HUES48 (cell line): ENCODE measurements around the gene CEBPA.

Experiments
- H3K27ac ChIP-seq: one replicate; pipeline ENCODE4 v1.7.0; 2013; ENCODE audit warnings: low read depth, low read length, inconsistent platforms
- H3K27me3 ChIP-seq: 2 replicates; pipeline ENCODE4 v1.6.1; 2013; ENCODE audit warnings: mild to moderate bottlenecking, low read length; ENCODE audit not compliant: control insufficient read depth, insufficient read depth
- H3K36me3 ChIP-seq: 2 replicates; pipeline ENCODE4 v1.6.1; 2013; ENCODE audit warnings: low read length; ENCODE audit not compliant: control insufficient read depth, insufficient read depth
- H3K4me1 ChIP-seq: 2 replicates; pipeline ENCODE4 v1.6.1; 2013; ENCODE audit warnings: mild to moderate bottlenecking, low read length; ENCODE audit not compliant: control insufficient read depth, insufficient read depth
- H3K4me3 ChIP-seq: 2 replicates; pipeline ENCODE4 v1.5.1; 2013; ENCODE audit warnings: mild to moderate bottlenecking, low read depth, low read length
- H3K9ac ChIP-seq: 2 replicates; pipeline ENCODE4 v1.6.1; 2013; ENCODE audit warnings: mild to moderate bottlenecking, low read depth, low read length, moderate library complexity
- H3K9me3 ChIP-seq: 2 replicates; pipeline ENCODE4 v1.6.1; 2013; ENCODE audit warnings: low read length; ENCODE audit not compliant: control insufficient read depth, insufficient read depth

CEBPA gene

DNA sequence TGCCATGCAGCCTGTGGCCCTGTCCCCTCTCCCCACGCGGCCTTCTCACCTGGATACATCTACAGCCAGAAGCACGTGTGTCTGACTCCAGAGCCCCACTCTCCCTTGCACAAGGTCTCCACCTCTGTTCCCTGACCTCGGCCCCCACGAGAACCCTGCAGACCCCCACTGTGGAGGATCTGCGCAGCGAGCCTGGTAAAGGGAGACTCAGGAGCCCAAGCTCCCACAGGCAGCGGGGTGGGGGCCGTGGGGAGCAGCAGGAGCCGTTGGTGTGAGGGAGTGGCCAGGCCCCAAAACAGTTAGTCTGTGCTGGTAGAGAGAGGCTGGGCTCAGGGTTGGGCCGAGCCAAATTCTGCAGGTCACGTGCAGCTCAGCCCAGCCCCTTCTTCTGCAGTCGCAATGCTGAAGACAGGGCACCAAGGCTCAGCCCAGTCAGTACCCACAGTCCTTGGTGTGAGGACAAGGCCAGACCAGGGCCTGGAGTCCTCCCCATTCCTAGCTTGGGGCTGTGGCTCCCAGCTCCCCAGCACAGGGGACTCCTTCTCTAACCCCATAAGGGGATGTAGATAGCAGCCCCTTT is 48.0 kb downstream of the CEBPA start:
- no peaks in the 10 kb centered on the region for H3K27me3 ChIP-seq
- H3K4me3 ChIP-seq: no peak overlapping the region
- no peaks in the 10 kb centered on the region for H3K36me3 ChIP-seq
- no peak overlapping the region for H3K27ac ChIP-seq
- H3K9me3 ChIP-seq: no peaks in the 10 kb centered on the region
- no peak overlapping the region for H3K9ac ChIP-seq
- H3K4me1 ChIP-seq: no peaks in the 10 kb centered on the region

DNA sequence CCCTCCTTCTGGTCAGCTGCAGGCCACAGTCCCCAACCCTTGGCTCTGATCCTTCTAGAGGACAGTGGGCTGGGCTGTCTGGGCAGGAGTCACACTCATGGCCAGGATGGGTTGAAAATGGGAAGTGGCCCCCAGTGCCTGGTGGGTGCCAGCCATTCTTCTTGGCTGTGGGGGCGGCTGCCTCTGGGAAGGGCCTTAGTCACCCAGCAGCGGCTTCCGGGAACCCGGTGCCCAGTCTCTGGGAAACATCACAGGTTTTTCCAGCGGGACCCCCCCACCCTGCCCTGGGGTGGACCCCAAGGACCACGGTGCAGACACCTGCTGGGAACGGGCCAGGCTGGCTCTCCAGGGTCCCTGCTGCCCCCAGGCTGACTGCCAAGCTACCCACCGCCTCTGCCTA is 49.4 kb downstream of the CEBPA start:
- Histone ChIP-seq H3K27me3 (no peaks in the 10 kb centered on the region), H3K27ac (no peak overlapping the region), H3K9ac (no peak overlapping the region), H3K9me3 (no peaks in the 10 kb centered on the region), H3K4me1 (no peaks in the 10 kb centered on the region), H3K4me3 (no peak overlapping the region), H3K36me3 (no peaks in the 10 kb centered on the region)

- Histone ChIP-seq H3K27ac (no peak overlapping the region), H3K4me1 (no peaks in the 10 kb centered on the region), H3K36me3 (no peaks in the 10 kb centered on the region), H3K9ac (no peak overlapping the region), H3K9me3 (no peaks in the 10 kb centered on the region), H3K4me3 (no peak overlapping the region), H3K27me3 (no peaks in the 10 kb centered on the region)
Measured at GRCh38 chr19:33252418-33252962, 49.8 kb downstream of the CEBPA start.

- no peak overlapping the region for H3K4me3 ChIP-seq
- no peak overlapping the region for H3K27ac ChIP-seq
- no peaks in the 10 kb centered on the region for H3K9me3 ChIP-seq
- no peak overlapping the region for H3K9ac ChIP-seq
- H3K4me1 ChIP-seq: no peaks in the 10 kb centered on the region
- H3K36me3 ChIP-seq: no peaks in the 10 kb centered on the region
- no peaks in the 10 kb centered on the region for H3K27me3 ChIP-seq
Measured at GRCh38 chr19:33251526-33252090, 50.7 kb downstream of the CEBPA start.

DNA sequence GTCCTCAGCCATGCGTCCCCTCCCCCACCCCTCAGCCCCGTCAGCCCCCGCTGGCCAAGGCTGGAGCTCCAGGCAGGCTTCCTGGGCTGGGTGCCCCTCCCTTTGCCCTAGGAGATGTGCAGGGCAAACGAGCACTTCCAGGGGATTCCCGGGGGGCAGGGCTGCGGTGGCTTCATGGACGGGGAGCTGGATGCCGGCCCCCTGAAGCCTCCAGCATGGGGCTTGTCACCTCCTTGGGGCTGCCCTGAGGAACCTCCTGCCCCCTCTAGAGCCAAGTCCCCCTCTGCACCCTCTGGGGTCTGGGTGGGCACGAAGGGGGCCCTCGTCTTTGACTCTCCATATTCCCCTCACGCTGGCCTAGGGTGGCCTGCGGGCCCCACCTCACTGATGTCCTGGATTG is 51.3 kb downstream of the CEBPA start:
- H3K9me3 ChIP-seq: peaks cover 2% of the 10 kb centered on the region; the same call in 1 of the 2 replicates

GRCh38 chr19:33250500-33250899 is 51.8 kb downstream of the CEBPA start:
- Histone ChIP-seq H3K9me3 (peaks cover 6% of the 10 kb centered on the region; the same call in 1 of the 2 replicates), H3K27me3 (no peaks in the 10 kb centered on the region), H3K27ac (no peak overlapping the region), H3K36me3 (no peaks in the 10 kb centered on the region), H3K9ac (no peak overlapping the region), H3K4me1 (no peaks in the 10 kb centered on the region), H3K4me3 (no peak overlapping the region)

More for the DNA sequence above, 51.3 kb downstream of the CEBPA start:
- no peak overlapping the region for H3K9ac ChIP-seq
- H3K36me3 ChIP-seq: no peaks in the 10 kb centered on the region
- H3K27ac ChIP-seq: no peak overlapping the region
- no peaks in the 10 kb centered on the region for H3K27me3 ChIP-seq
- no peaks in the 10 kb centered on the region for H3K4me1 ChIP-seq
- no peak overlapping the region for H3K4me3 ChIP-seq
